Pons (tissue), 1 donor: ENCODE measurements around the gene GPR132.

Source experiments
- DNase-seq: peaks from one replicate; pipeline ENCODE4 v3.0.0-alpha.2; 2016; ENCODE audit warnings: low spot score

Gene GPR132

GRCh38 chr14:105061428-105062047 lies 3.7 kb downstream of the GPR132 start:
- DNase-seq = no peak

- peak; percentile 30 for DNase-seq
These were observed 4.3 kb downstream of the GPR132 start for GRCh38 chr14:105060751-105061427.

GRCh38 chr14:105059925-105060565 lies 5.2 kb downstream of the GPR132 start:
- DNase-seq = no peak

GRCh38 chr14:105059035-105059924 lies 6.0 kb downstream of the GPR132 start:
- no peak for DNase-seq

- no peak for DNase-seq
These were observed 6.7 kb downstream of the GPR132 start for GRCh38 chr14:105058521-105059034.

- no peak for DNase-seq
These were observed 8.9 kb downstream of the GPR132 start for GRCh38 chr14:105056303-105056831.

- no peak for DNase-seq
These were observed 9.4 kb downstream of the GPR132 start for GRCh38 chr14:105055736-105056302.

GRCh38 chr14:105055334-105055733 lies 9.9 kb downstream of the GPR132 start:
- no peak for DNase-seq

GRCh38 chr14:105053996-105054395 lies 11.2 kb downstream of the GPR132 start:
- no peak for DNase-seq

GRCh38 chr14:105053421-105053820 lies 11.8 kb downstream of the GPR132 start:
- DNase-seq = no peak

GRCh38 chr14:105052110-105052458 lies 13.1 kb downstream of the GPR132 start:
- DNase-seq = no peak

- DNase-seq = no peak
These were observed 13.8 kb downstream of the GPR132 start for GRCh38 chr14:105051182-105052109.

GRCh38 chr14:105050551-105050897 lies 14.7 kb downstream of the GPR132 start:
- DNase-seq = no peak

- DNase-seq = no peak
These were observed 15.3 kb downstream of the GPR132 start for GRCh38 chr14:105049753-105050550.

- no peak for DNase-seq
These were observed 17.8 kb downstream of the GPR132 start for GRCh38 chr14:105047283-105048016.

- no peak for DNase-seq
These were observed 18.3 kb downstream of the GPR132 start for GRCh38 chr14:105046891-105047282.

GRCh38 chr14:105045710-105046326 lies 19.4 kb downstream of the GPR132 start:
- DNase-seq = peak; percentile 72

GRCh38 chr14:105043641-105044040 lies 21.6 kb downstream of the GPR132 start:
- DNase-seq = no peak

GRCh38 chr14:105042813-105043212 lies 22.4 kb downstream of the GPR132 start:
- DNase-seq = no peak
